Gastroesophageal sphincter (tissue), 4 donors: ENCODE data around the gene OS9. TPM values are rescaled to one million over a fixed set of nuclear protein-coding genes. Genes with fewer than 3 reads are reported as not detected.

Source experiments
- ATAC-seq: fragments of 150-250 bp; one replicate; pipeline ENCODE4 v1.9.1; 2016; ENCODE audit warnings: mild to moderate bottlenecking, moderate library complexity
- H3K27ac ChIP-seq, 4 donors: fragments of 200-600 bp; sonication (generic) in 3 of 4; 1 replicate in 3 of 4; 2 replicates in 1 of 4; pipeline ENCODE4 v1.5.1; 2016 to 2019
- H3K27me3 ChIP-seq: fragments of 200-600 bp; sonication (generic); one replicate; pipeline ENCODE4 v1.5.1; 2019
- H3K36me3 ChIP-seq, 2 donors: fragments of 200-600 bp; sonication (generic); one replicate each; pipeline ENCODE4 v1.5.1; 2019; ENCODE audit warnings: control low read depth in 1 of 2
- H3K4me1 ChIP-seq, 3 donors: fragments of 200-600 bp; sonication (generic); 1 replicate in 2 of 3; 2 replicates in 1 of 3; pipeline ENCODE4 v1.5.1; 2016 to 2019; ENCODE audit warnings: control low read depth in 2 of 3
- H3K4me3 ChIP-seq, 2 donors: fragments of 200-600 bp; sonication (generic); one replicate each; pipeline ENCODE4 v1.5.1; 2019; ENCODE audit warnings: mild to moderate bottlenecking in 1 of 2, moderate library complexity in 1 of 2
- H3K9me3 ChIP-seq, 3 donors: fragments of 200-600 bp; sonication (generic); one replicate each; pipeline ENCODE4 v1.5.1; 2017 to 2019; ENCODE audit warnings: control low read depth in 2 of 3
- CTCF ChIP-seq, 4 experiments: fragments of 200-600 bp in 2 of 4; fragments of 450-650 bp in 2 of 4; sonication (generic) in 1 of 4; IDR thresholded peaks; one replicate each; pipeline ENCODE4 v1.5.1; 2017 to 2019; ENCODE audit warnings: antibody characterized with exemption in 4 of 4, mild to moderate bottlenecking in 2 of 4, moderate library complexity in 2 of 4
- EP300 ChIP-seq: sonication (generic); formaldehyde crosslinking; IDR thresholded peaks from one replicate; pipeline ENCODE4 v1.6.1; 2017; ENCODE audit warnings: antibody characterized with exemption, mild to moderate bottlenecking
- POLR2A ChIP-seq, 2 donors: fragments of 450-650 bp; IDR thresholded peaks; one replicate each; pipeline ENCODE4 v1.6.1; 2017; ENCODE audit warnings: antibody characterized with exemption in 2 of 2, mild to moderate bottlenecking in 2 of 2, moderate library complexity in 1 of 2
- POLR2AphosphoS5 ChIP-seq: sonication (generic); formaldehyde crosslinking; IDR thresholded peaks from one replicate; pipeline ENCODE4 v1.6.1; 2017; ENCODE audit warnings: antibody characterized with exemption
- WGBS, 2 donors: methylation state at CpG; one replicate each; pipeline ENCODE4 v1.1.5; 2018; ENCODE audit warnings: low coverage in 1 of 2; 5-methylcytosine and 5-hydroxymethylcytosine counted together
- total RNA-seq, 4 donors: library from RNA; depleted of rRNA; stranded (reverse); fragments of >200 nt; gene quantifications; one replicate each; pipeline ENCODE4 v1.1.0, GENCODE V29; 2016

OS9 gene
- total RNA-seq, 4 donors from 2014 or later, result 161 to 235 (median 186) TPM

- ATAC-seq, result no peak
- H3K27ac ChIP-seq, result no peak overlapping the region
- TF ChIP-seq CTCF (IDR thresholded peaks at IDR 0.05), result peak in 2 of 4 experiments; percentile 16 to 24
- TF ChIP-seq POLR2AphosphoS5, result no peak
- peaks cover 0 to 38% of the 10 kb centered on the region in 2 donors for H3K36me3 ChIP-seq
- peaks cover 0 to 21% (median 8%) of the 10 kb centered on the region in 3 donors for H3K4me1 ChIP-seq
- no peaks in the 10 kb centered on the region for H3K9me3 ChIP-seq
- H3K27me3 ChIP-seq, result peaks cover 41% of the 10 kb centered on the region
- 36 to 100% methylated on average over 1 to 3 of the region's 3 CpGs for WGBS, 2 donors
- H3K4me3 ChIP-seq, result no peak overlapping the region
These were observed 65.5 kb downstream of the OS9 start for GRCh38 chr12:57759360-57759980.

GRCh38 chr12:57760347-57760982 is 66.5 kb downstream of the OS9 start:
- Histone ChIP-seq H3K27me3 (peaks cover 51% of the 10 kb centered on the region), H3K4me3 (no peak overlapping the region), H3K36me3 (peaks cover 0 to 38% of the 10 kb centered on the region in 2 donors), H3K9me3 (no peaks in the 10 kb centered on the region), H3K27ac (no peak overlapping the region), H3K4me1 (peaks cover 0 to 26% (median 18%) of the 10 kb centered on the region in 3 donors)
- 92% methylated on average over 2 of the region's 3 CpGs; no CpG with 5 or more reads in 1 of the 2 donors for WGBS, 2 donors
- ATAC-seq, result no peak
- no peak for TF ChIP-seq EP300
- TF ChIP-seq CTCF (IDR thresholded peaks at IDR 0.05), result no peak
- no peak for TF ChIP-seq POLR2AphosphoS5
- TF ChIP-seq POLR2A (IDR thresholded peaks at IDR 0.05), result no peak

DNA sequence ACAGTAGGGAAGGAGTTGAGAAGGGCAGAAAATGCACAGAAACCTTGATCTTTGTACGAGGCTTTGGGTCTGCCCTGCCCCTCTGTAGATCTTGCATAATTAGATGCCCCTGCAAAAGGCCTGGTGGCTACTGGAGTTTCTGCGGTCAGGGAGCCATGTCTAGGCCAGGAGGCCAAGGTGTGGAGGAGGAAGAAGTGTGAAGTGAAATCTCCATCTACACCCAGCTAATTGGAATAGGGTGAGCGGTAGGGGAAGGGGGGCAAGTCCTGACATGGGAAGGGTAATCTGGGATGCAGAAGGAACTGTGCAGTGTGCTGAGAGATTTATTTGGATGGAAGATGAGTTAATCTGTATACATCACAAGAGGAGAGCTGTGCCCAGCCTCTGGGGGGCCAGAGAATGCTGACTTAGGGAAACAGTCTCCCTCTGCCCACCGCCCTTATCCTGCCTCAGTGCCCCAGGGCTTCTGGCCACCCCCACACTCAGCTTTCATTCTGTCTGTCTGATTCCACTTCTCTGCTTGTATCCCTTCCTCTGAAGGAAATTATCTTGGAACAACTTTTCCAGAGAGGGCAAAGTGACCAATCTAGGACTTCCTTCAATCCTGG is 67.6 kb downstream of the OS9 start:
- Histone ChIP-seq H3K27me3 (peaks cover 62% of the 10 kb centered on the region), H3K9me3 (no peaks in the 10 kb centered on the region), H3K36me3 (peaks cover 0 to 38% of the 10 kb centered on the region in 2 donors), H3K27ac (no peak overlapping the region), H3K4me1 (peaks cover 0 to 28% (median 22%) of the 10 kb centered on the region in 3 donors), H3K4me3 (no peak overlapping the region)
- ATAC-seq, result no peak
- WGBS, 2 donors, result 89% methylated on average over 3 of the region's 4 CpGs; no CpG with 5 or more reads in 1 of the 2 donors
- TF ChIP-seq EP300, result no peak
- no peak for TF ChIP-seq CTCF (IDR thresholded peaks at IDR 0.05)
- no peak for TF ChIP-seq POLR2A (IDR thresholded peaks at IDR 0.05)
- no peak for TF ChIP-seq POLR2AphosphoS5

- Histone ChIP-seq H3K27ac (no peak overlapping the region), H3K4me1 (peaks cover 0 to 30% (median 28%) of the 10 kb centered on the region in 3 donors), H3K4me3 (no peak overlapping the region), H3K27me3 (peaks cover 68% of the 10 kb centered on the region), H3K36me3 (peaks cover 0 to 35% of the 10 kb centered on the region in 2 donors), H3K9me3 (no peaks in the 10 kb centered on the region)
- TF ChIP-seq EP300, result no peak
- no peak for TF ChIP-seq CTCF (IDR thresholded peaks at IDR 0.05)
- no peak for TF ChIP-seq POLR2A (IDR thresholded peaks at IDR 0.05)
- TF ChIP-seq POLR2AphosphoS5, result no peak
- WGBS, 2 donors, result 84 to 100% methylated on average over 2 of the region's 2 CpGs
- ATAC-seq, result no peak
These were observed 68.5 kb downstream of the OS9 start for GRCh38 chr12:57762463-57762862.
